ENCODE measurements around the gene EP400. TPM values are rescaled to one million over a fixed set of nuclear protein-coding genes. Genes with fewer than 3 reads are reported as not detected.

EP400 gene
- total RNA-seq, 1 experiment from 2014 or later, result 61.7 TPM

DNA sequence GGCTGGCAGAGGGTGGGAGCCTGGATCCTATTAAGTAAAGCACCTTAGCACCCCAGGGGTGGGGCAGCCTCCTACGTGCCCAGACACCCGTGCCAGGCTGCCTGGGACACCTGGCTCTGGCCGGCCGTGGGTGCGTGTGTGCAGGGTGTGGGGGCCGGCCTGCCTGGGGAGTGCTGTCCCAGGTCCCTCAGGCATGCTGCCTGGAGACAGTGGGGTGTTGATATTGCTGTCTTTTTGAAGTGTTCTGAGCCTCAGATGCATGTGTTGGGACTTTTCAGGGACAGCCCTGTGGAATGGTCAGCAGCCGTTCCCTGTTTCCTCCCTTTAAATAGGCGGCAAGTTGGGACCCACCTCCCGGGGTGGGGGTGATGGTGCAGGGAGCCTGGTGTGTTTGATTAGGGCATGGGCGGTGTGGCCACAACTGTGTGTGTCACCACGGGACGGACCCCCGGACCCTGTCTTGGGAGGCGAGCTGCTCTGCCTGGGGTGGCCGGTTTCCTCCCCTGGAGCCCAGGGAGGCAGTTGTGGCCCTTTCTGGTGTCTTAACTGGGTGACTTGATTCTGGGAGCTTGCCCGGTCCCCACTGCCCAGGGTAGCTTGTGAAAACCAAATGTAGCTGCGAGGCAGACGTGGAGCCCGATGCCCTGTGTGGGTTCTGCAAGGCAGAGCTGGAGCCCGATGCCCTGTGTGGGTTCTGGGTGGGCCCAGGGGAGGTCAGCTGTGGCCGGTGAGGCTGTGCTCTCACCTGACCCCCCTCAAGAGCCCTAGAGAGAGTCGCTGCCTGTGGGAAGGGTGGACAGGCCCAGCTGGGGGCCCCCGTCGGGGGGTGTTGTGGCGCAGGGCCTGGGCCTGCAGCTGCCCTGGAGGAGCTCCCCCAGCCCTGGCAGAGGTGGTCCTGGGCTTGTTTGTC lies 47.2 kb upstream of the EP400 start:
- no peak overlapping the region for H3K4ac ChIP-seq (ENCODE audit: low read depth, low read length)
- H3K23ac ChIP-seq (ENCODE audit: insufficient read length, low read depth, low read length), result no peak overlapping the region
- TF ChIP-seq, protein P1, sequence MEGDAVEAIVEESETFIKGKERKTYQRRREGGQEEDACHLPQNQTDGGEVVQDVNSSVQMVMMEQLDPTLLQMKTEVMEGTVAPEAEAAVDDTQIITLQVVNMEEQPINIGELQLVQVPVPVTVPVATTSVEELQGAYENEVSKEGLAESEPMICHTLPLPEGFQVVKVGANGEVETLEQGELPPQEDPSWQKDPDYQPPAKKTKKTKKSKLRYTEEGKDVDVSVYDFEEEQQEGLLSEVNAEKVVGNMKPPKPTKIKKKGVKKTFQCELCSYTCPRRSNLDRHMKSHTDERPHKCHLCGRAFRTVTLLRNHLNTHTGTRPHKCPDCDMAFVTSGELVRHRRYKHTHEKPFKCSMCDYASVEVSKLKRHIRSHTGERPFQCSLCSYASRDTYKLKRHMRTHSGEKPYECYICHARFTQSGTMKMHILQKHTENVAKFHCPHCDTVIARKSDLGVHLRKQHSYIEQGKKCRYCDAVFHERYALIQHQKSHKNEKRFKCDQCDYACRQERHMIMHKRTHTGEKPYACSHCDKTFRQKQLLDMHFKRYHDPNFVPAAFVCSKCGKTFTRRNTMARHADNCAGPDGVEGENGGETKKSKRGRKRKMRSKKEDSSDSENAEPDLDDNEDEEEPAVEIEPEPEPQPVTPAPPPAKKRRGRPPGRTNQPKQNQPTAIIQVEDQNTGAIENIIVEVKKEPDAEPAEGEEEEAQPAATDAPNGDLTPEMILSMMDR (conservative IDR thresholded peaks at IDR 0.05), result no peak
- no peak overlapping the region for H3K4me2 ChIP-seq (ENCODE audit: insufficient read depth, insufficient read length, low read length)
- H3K27me3 ChIP-seq (ENCODE audit: insufficient read depth, low read length), result no peaks in the 10 kb centered on the region
- no peak overlapping the region for H2AFZ ChIP-seq (ENCODE audit: low read length)
- H3K56ac ChIP-seq (ENCODE audit: insufficient read length, low read depth, low read length), result no peak overlapping the region
- H3K4me3 Mint-ChIP-seq, result no peak overlapping the region
- H3K27ac ChIP-seq (ENCODE audit: insufficient read length, low read depth, low read length), result no peak overlapping the region
- H4K91ac ChIP-seq (ENCODE audit: insufficient read length, low read depth, low read length), result no peak overlapping the region
- H3K23me2 ChIP-seq (ENCODE audit: insufficient read length, low read depth, low read length, poor library complexity, severe bottlenecking), result no peaks in the 10 kb centered on the region
- no peaks in the 10 kb centered on the region for H3K27me3 Mint-ChIP-seq (ENCODE audit: low read depth)
- H3K79me2 ChIP-seq (ENCODE audit: insufficient read depth, low read length), result no peaks in the 10 kb centered on the region; the same call in 1 of the 2 replicates
- peaks cover 3 to 14% of the 10 kb centered on the region in 2 experiments; a peak in 3 of 4 replicates for H3K4me1 Mint-ChIP-seq
- H3K14ac ChIP-seq (ENCODE audit: insufficient read depth, low read length), result no peak overlapping the region; the same call in 1 of the 2 replicates
- no peak overlapping the region for H2BK5ac ChIP-seq (ENCODE audit: insufficient read length, low read length)
- H3T11ph ChIP-seq (ENCODE audit: low read length), result no peak overlapping the region
- no peaks in the 10 kb centered on the region for H3K9me3 Mint-ChIP-seq
- no peak for DNase-seq
- H2BK15ac ChIP-seq (ENCODE audit: low read depth, low read length), result no peak overlapping the region
- no peak overlapping the region for H2BK120ac ChIP-seq (ENCODE audit: low read depth, low read length, poor library complexity, severe bottlenecking)
- H4K5ac ChIP-seq (ENCODE audit: insufficient read length, low read depth, low read length), result no peak overlapping the region
- H3K27ac Mint-ChIP-seq, result peak overlapping the region in 2 of 3 experiments; percentile 55 to 73; a peak in 3 of 7 replicates
- no peaks in the 10 kb centered on the region for H3K79me1 ChIP-seq (ENCODE audit: insufficient read depth, low read depth, low read length, poor library complexity, severe bottlenecking)
- no peak overlapping the region for H3K9ac ChIP-seq (ENCODE audit: extremely low read depth, insufficient read length, low read length)
- H2BK20ac ChIP-seq (ENCODE audit: low read depth, low read length, poor library complexity, severe bottlenecking), result no peak overlapping the region
- no peaks in the 10 kb centered on the region for H3K9me3 ChIP-seq (ENCODE audit: control insufficient read depth, low read depth, low read length)
- H2AK5ac ChIP-seq (ENCODE audit: insufficient read length, low read length), result no peak overlapping the region
- no peak overlapping the region for H4K8ac ChIP-seq (replicated peaks; ENCODE audit: insufficient read length, low read depth, low read length)
- no peaks in the 10 kb centered on the region for H4K20me1 ChIP-seq (ENCODE audit: control insufficient read depth, insufficient read depth, insufficient read length)
- no peak overlapping the region for H3K18ac ChIP-seq (ENCODE audit: insufficient read length, low read depth, low read length)
- WGBS (ENCODE audit: extremely low coverage, insufficient read length, low lambda C conversion rate), result no CpG with 5 or more reads among the region's 25 CpGs
- no peaks in the 10 kb centered on the region for H3K4me1 ChIP-seq (ENCODE audit: insufficient read depth, low read length)
- H2BK12ac ChIP-seq (ENCODE audit: insufficient read length, low read depth, low read length), result no peak overlapping the region
- peaks cover 6 to 10% (median 9%) of the 10 kb centered on the region in 3 experiments; a peak in 6 of 7 replicates for H3K36me3 Mint-ChIP-seq (ENCODE audit: insufficient read depth in 1 of 3, low read depth in 3 of 3)
